Memory B cell (primary cell): ENCODE data around the gene ANKRD26.

Experiments used
- ATAC-seq: fragments of 150-1000 bp; cut with Tn5 transposase; 2 replicates; pipeline ENCODE4 v1.10.0; 2021; ENCODE audit warnings: low read depth, mild to moderate bottlenecking, moderate library complexity
- DNase-seq, 2 donors: peaks; one replicate each; pipeline ENCODE4 v3.0.0; 2022; ENCODE audit warnings: low spot score in 2 of 2
- H3K27ac Mint-ChIP-seq: one replicate; pipeline ENCODE4 v1.8.0; 2022; ENCODE audit warnings: mild to moderate bottlenecking, moderate library complexity, mixed read lengths
- H3K27me3 Mint-ChIP-seq: one replicate; pipeline ENCODE4 v1.8.0; 2022; ENCODE audit warnings: mixed read lengths
- H3K36me3 Mint-ChIP-seq: one replicate; pipeline ENCODE4 v1.8.0; 2022; ENCODE audit warnings: mild to moderate bottlenecking, mixed read lengths
- H3K4me1 Mint-ChIP-seq: one replicate; pipeline ENCODE4 v1.8.0; 2022; ENCODE audit warnings: mixed read lengths
- H3K4me3 Mint-ChIP-seq: one replicate; pipeline ENCODE4 v1.8.0; 2022; ENCODE audit warnings: mild to moderate bottlenecking, moderate library complexity, mixed read lengths
- H3K9me3 Mint-ChIP-seq: one replicate; pipeline ENCODE4 v1.8.0; 2022; ENCODE audit warnings: mixed read lengths

Gene ANKRD26

GRCh38 chr10:26981232-26981824 is 119.0 kb downstream of the ANKRD26 start:
- Mint-ChIP-seq H3K27ac (no peak overlapping the region), H3K4me1 (no peaks in the 10 kb centered on the region), H3K4me3 (no peak overlapping the region), H3K27me3 (no peaks in the 10 kb centered on the region), H3K9me3 (no peaks in the 10 kb centered on the region), H3K36me3 (no peaks in the 10 kb centered on the region)
- ATAC-seq: no peak
- no peak for DNase-seq

GRCh38 chr10:26978519-26978918 is 121.8 kb downstream of the ANKRD26 start:
- Mint-ChIP-seq H3K27ac (no peak overlapping the region), H3K36me3 (peaks cover 3% of the 10 kb centered on the region), H3K4me1 (no peaks in the 10 kb centered on the region), H3K9me3 (no peaks in the 10 kb centered on the region), H3K27me3 (no peaks in the 10 kb centered on the region), H3K4me3 (no peak overlapping the region)
- DNase-seq: no peak
- no peak for ATAC-seq

GRCh38 chr10:26977635-26978034 is 122.7 kb downstream of the ANKRD26 start:
- ATAC-seq (no peak), DNase-seq (no peak)
- no peak overlapping the region for H3K4me3 Mint-ChIP-seq
- H3K27ac Mint-ChIP-seq: no peak overlapping the region
- no peaks in the 10 kb centered on the region for H3K27me3 Mint-ChIP-seq
- H3K4me1 Mint-ChIP-seq: no peaks in the 10 kb centered on the region
- peaks cover 3% of the 10 kb centered on the region for H3K36me3 Mint-ChIP-seq
- H3K9me3 Mint-ChIP-seq: no peaks in the 10 kb centered on the region

- Mint-ChIP-seq H3K4me3 (no peak overlapping the region), H3K36me3 (peaks cover 12% of the 10 kb centered on the region), H3K27ac (no peak overlapping the region), H3K4me1 (peaks cover 3% of the 10 kb centered on the region), H3K27me3 (no peaks in the 10 kb centered on the region), H3K9me3 (no peaks in the 10 kb centered on the region)
- ATAC-seq (no peak), DNase-seq (no peak)
These were observed 129.6 kb downstream of the ANKRD26 start for GRCh38 chr10:26970667-26971066.

GRCh38 chr10:26969145-26969926 is 131.0 kb downstream of the ANKRD26 start:
- ATAC-seq (no peak), DNase-seq (no peak)
- Mint-ChIP-seq H3K9me3 (no peaks in the 10 kb centered on the region), H3K4me1 (peaks cover 3% of the 10 kb centered on the region), H3K36me3 (peaks cover 11% of the 10 kb centered on the region), H3K27me3 (no peaks in the 10 kb centered on the region), H3K27ac (no peak overlapping the region), H3K4me3 (no peak overlapping the region)

GRCh38 chr10:26962835-26963234 is 137.5 kb downstream of the ANKRD26 start:
- peaks cover 10% of the 10 kb centered on the region for H3K36me3 Mint-ChIP-seq
- H3K27ac Mint-ChIP-seq: no peak overlapping the region
- DNase-seq: no peak
- no peaks in the 10 kb centered on the region for H3K27me3 Mint-ChIP-seq
- H3K9me3 Mint-ChIP-seq: no peaks in the 10 kb centered on the region
- ATAC-seq: no peak
- no peaks in the 10 kb centered on the region for H3K4me1 Mint-ChIP-seq
- H3K4me3 Mint-ChIP-seq: no peak overlapping the region

GRCh38 chr10:26960308-26960707 is 140.0 kb downstream of the ANKRD26 start:
- Mint-ChIP-seq H3K4me1 (no peaks in the 10 kb centered on the region), H3K9me3 (no peaks in the 10 kb centered on the region), H3K27ac (no peak overlapping the region), H3K27me3 (no peaks in the 10 kb centered on the region), H3K4me3 (no peak overlapping the region), H3K36me3 (peaks cover 4% of the 10 kb centered on the region)
- ATAC-seq (no peak), DNase-seq (no peak)

GRCh38 chr10:26959841-26960240 is 140.5 kb downstream of the ANKRD26 start:
- no peak overlapping the region for H3K4me3 Mint-ChIP-seq
- no peak overlapping the region for H3K27ac Mint-ChIP-seq
- H3K36me3 Mint-ChIP-seq: peaks cover 4% of the 10 kb centered on the region
- ATAC-seq (no peak), DNase-seq (no peak)
- H3K27me3 Mint-ChIP-seq: no peaks in the 10 kb centered on the region
- no peaks in the 10 kb centered on the region for H3K4me1 Mint-ChIP-seq
- H3K9me3 Mint-ChIP-seq: no peaks in the 10 kb centered on the region
